HepG2 (cell line): ENCODE data around the gene CNTNAP1. TPM values are rescaled to one million over a fixed set of nuclear protein-coding genes. Genes with fewer than 3 reads are reported as not detected.

ENCODE experiments used
- ELF1 ChIP-seq: sonication (generic); formaldehyde crosslinking; IDR thresholded peaks from 2 replicates; pipeline ENCODE4 v1.4.0; 2020; ENCODE audit warnings: missing genetic modification reagents
- GATAD1 ChIP-seq: IDR thresholded peaks from 2 replicates; pipeline ENCODE4 v1.6.1; 2016; ENCODE audit warnings: missing genetic modification reagents, missing compliant biosample characterization
- HNF1B ChIP-seq: sonication (generic); formaldehyde crosslinking; IDR thresholded peaks from 2 replicates; pipeline ENCODE4 v1.5.1; 2020; ENCODE audit warnings: mild to moderate bottlenecking, moderate library complexity, missing genetic modification reagents
- HOXA5 ChIP-seq: sonication (generic); formaldehyde crosslinking; IDR thresholded peaks from 2 replicates; pipeline ENCODE4 v1.4.0; 2020; ENCODE audit warnings: missing genetic modification reagents
- HOXD1 ChIP-seq: sonication (generic); formaldehyde crosslinking; IDR thresholded peaks from 2 replicates; pipeline ENCODE4 v1.5.0; 2020; ENCODE audit warnings: missing genetic modification reagents
- MXI1 ChIP-seq: IDR thresholded peaks from 3 replicates; pipeline ENCODE4 v1.6.1; 2012; ENCODE audit warnings: low read depth, low read length, inconsistent platforms, borderline replicate concordance
- RERE ChIP-seq: IDR thresholded peaks from 2 replicates; pipeline ENCODE4 v1.6.1; 2016; ENCODE audit warnings: low read depth, missing genetic modification reagents, missing compliant biosample characterization
- SRY ChIP-seq: sonication (generic); formaldehyde crosslinking; IDR thresholded peaks from 2 replicates; pipeline ENCODE4 v1.8.0; 2022; ENCODE audit warnings: mild to moderate bottlenecking, missing genetic modification reagents
- STAG1 ChIP-seq: sonication (generic); formaldehyde crosslinking; IDR thresholded peaks from 2 replicates; pipeline ENCODE4 v1.4.0; 2020; ENCODE audit warnings: missing genetic modification reagents
- TEAD3 ChIP-seq: optimal IDR thresholded peaks from 2 replicates; pipeline ENCODE3; 2016; ENCODE audit warnings: borderline replicate concordance
- ZEB1 ChIP-seq: IDR thresholded peaks from 2 replicates; pipeline ENCODE4 v1.6.1; 2012; ENCODE audit warnings: mild to moderate bottlenecking, low read depth, inconsistent platforms; ENCODE audit not compliant: insufficient replicate concordance
- ZFP36 ChIP-seq: fragments of 150-350 bp; IDR thresholded peaks from 2 replicates; pipeline ENCODE4 v1.6.1; 2018; ENCODE audit warnings: borderline replicate concordance, low read length, low read depth; ENCODE audit not compliant: partially characterized antibody
- ZNF124 ChIP-seq: sonication (generic); formaldehyde crosslinking; IDR thresholded peaks from 2 replicates; pipeline ENCODE4 v1.4.0; 2020; ENCODE audit warnings: missing genetic modification reagents
- ZNF510 ChIP-seq: sonication (generic); formaldehyde crosslinking; IDR thresholded peaks from 2 replicates; pipeline ENCODE4 v1.4.0; 2020; ENCODE audit warnings: low read depth, mild to moderate bottlenecking, missing genetic modification reagents
- ZNF614 ChIP-seq: IDR thresholded peaks from 2 replicates; pipeline ENCODE4 v1.6.1; 2018; ENCODE audit warnings: missing biosample characterization, missing genetic modification reagents, inconsistent platforms, borderline replicate concordance
- ZNF687 ChIP-seq: sonication (generic); formaldehyde crosslinking; IDR thresholded peaks from 2 replicates; pipeline ENCODE4 v1.5.1; 2020; ENCODE audit warnings: mild to moderate bottlenecking, missing genetic modification reagents, moderate library complexity
- ZNF781 ChIP-seq: sonication (generic); formaldehyde crosslinking; IDR thresholded peaks from 2 replicates; pipeline ENCODE4 v1.5.1; 2020; ENCODE audit warnings: borderline replicate concordance, mild to moderate bottlenecking, missing genetic modification reagents; ENCODE audit errors: not compliant biosample characterization
- ZSCAN25 ChIP-seq: sonication (generic); formaldehyde crosslinking; IDR thresholded peaks from 2 replicates; pipeline ENCODE4 v1.8.0; 2022; ENCODE audit warnings: mild to moderate bottlenecking, missing genetic modification reagents
- polyA plus RNA-seq, 8 experiments: library from polyadenylated mRNA; depleted of rRNA in 3 of 8; stranded (reverse) in 7 of 8; unstranded in 1 of 8; fragments of >200 nt; fragmentation: Illumina TruSeq in 4 of 8; extraction: Trizol in 4 of 8; gene quantifications; 2 replicates each; pipeline versions ENCODE4 v1.2.1 to v1.2.3, GENCODE V29; 2011 to 2016; ENCODE audit warnings: low read depth in 4 of 8, missing spikeins in 1 of 8, mixed read lengths in 1 of 8; ENCODE audit not compliant: insufficient read depth in 1 of 8
- total RNA-seq, 5 experiments: library from RNA; depleted of rRNA; stranded (reverse); fragments of >200 nt; fragmentation: Illumina TruSeq; extraction: Trizol; gene quantifications; 2 replicates each; pipeline ENCODE4 v1.2.3, GENCODE V29; 2016; ENCODE audit warnings: low read depth in 1 of 5

CNTNAP1 gene
- total and polyA plus RNA-seq, 2 of the 13 experiments (the other 11 are each of a cell fraction or from before 2014, with no cell fraction given): 4.5 to 7.7 TPM

- peak; percentile 97 for TF ChIP-seq ZNF687 (CRISPR knock-in tag)
- peak; percentile 49; the same call in 1 of the 2 replicates for TF ChIP-seq HOXA5 (CRISPR knock-in tag)
- 0 out of 2 replicates have a peak, but pooled peaks have one; percentile 33 for TF ChIP-seq RERE (CRISPR knock-in tag)
- TF ChIP-seq TEAD3 (CRISPR knock-in tag): peak; percentile 66
- TF ChIP-seq SRY (CRISPR knock-in tag): peak; percentile 95
- peak; percentile 7; the same call in 1 of the 2 replicates for TF ChIP-seq ELF1
- peak; percentile 77; the same call in 1 of the 3 replicates for TF ChIP-seq MXI1
- TF ChIP-seq ZNF614 (CRISPR knock-in tag): peak; percentile 71; the same call in 1 of the 2 replicates
- peak; percentile 81 for TF ChIP-seq HNF1B
- peak; percentile 50; the same call in 1 of the 2 replicates for TF ChIP-seq ZNF510 (CRISPR knock-in tag)
- TF ChIP-seq ZNF781 (CRISPR knock-in tag): peak; percentile 16
- peak; percentile 18 for TF ChIP-seq ZEB1
- peak; percentile 62; the same call in 1 of the 2 replicates for TF ChIP-seq GATAD1 (CRISPR knock-in tag)
- TF ChIP-seq STAG1: no peak
- no peak; the same call in 1 of the 2 replicates for TF ChIP-seq ZNF124 (CRISPR knock-in tag)
- TF ChIP-seq ZSCAN25 (CRISPR knock-in tag): peak; percentile 78
- no peak for TF ChIP-seq ZFP36
- no peak; the same call in 1 of the 2 replicates for TF ChIP-seq HOXD1 (CRISPR knock-in tag)
Observed at GRCh38 chr17:42744806-42745617, 62.7 kb downstream of the CNTNAP1 start, which contains the start of gene EZH1 (continued).
